DND-41 (cell line): ENCODE results near the gene SHISA6.

ENCODE experiments used
- CTCF ChIP-seq: IDR thresholded peaks from 2 replicates; pipeline ENCODE4 v1.5.1; 2012; ENCODE audit warnings: borderline replicate concordance, low read length, moderate library complexity, mild to moderate bottlenecking; ENCODE audit not compliant: poor library complexity, severe bottlenecking; ENCODE audit errors: extremely low read depth
- EZH2 ChIP-seq: IDR thresholded peaks from 3 replicates; pipeline ENCODE4 v1.6.1; 2012; ENCODE audit warnings: borderline replicate concordance, low read depth, mild to moderate bottlenecking, moderate library complexity, low read length, inconsistent platforms; ENCODE audit not compliant: severe bottlenecking

GRCh38 chr17:11309850-11310249 lies 68.8 kb downstream of the SHISA6 start:
- TF ChIP-seq CTCF = no peak
- TF ChIP-seq EZH2 = no peak
